Prostate gland (tissue), 2 donors: Measurements from ENCODE around the gene SLC35A5.

Source experiments
- CTCF ChIP-seq, 4 experiments: fragments of 200-600 bp in 2 of 4; fragments of 450-650 bp in 2 of 4; sonication (generic) in 2 of 4; IDR thresholded peaks; 1 replicate in 3 of 4; 2 replicates in 1 of 4; pipeline ENCODE4 v1.5.1; 2016 to 2019; ENCODE audit warnings: antibody characterized with exemption in 4 of 4, mild to moderate bottlenecking in 2 of 4, moderate library complexity in 2 of 4
- POLR2A ChIP-seq: fragments of 450-650 bp; IDR thresholded peaks from one replicate; pipeline ENCODE4 v1.6.1; 2016; ENCODE audit warnings: antibody characterized with exemption, mild to moderate bottlenecking
- POLR2AphosphoS5 ChIP-seq: sonication (generic); formaldehyde crosslinking; IDR thresholded peaks from one replicate; pipeline ENCODE4 v1.6.1; 2017; ENCODE audit warnings: antibody characterized with exemption

- TF ChIP-seq CTCF (IDR thresholded peaks at IDR 0.05) (no peak), POLR2A (no peak), POLR2AphosphoS5 (no peak)
Observed at GRCh38 chr3:112593258-112593657, 31.4 kb downstream of the SLC35A5 start.
